22Rv1 (cell line): ENCODE results near the gene UTP4.
"Not testable (repeated sequence)": the region's sequence is repeated elsewhere in the genome, so short reads cannot be mapped to it uniquely, and the experiment has no call there.

Experiments
- H3K27ac ChIP-seq: fragments of 450-650 bp; 2 replicates; pipeline ENCODE4 v1.5.1; 2017
- ZFX ChIP-seq: fragments of 450-650 bp; IDR thresholded peaks from 2 replicates; pipeline ENCODE4 v1.6.1; 2017; ENCODE audit warnings: antibody characterized with exemption, borderline replicate concordance
- TF ChIP-seq, protein P1 (sequence below): fragments of 450-650 bp; IDR thresholded peaks from 2 replicates; pipeline ENCODE4 v1.5.1; 2017; ENCODE audit warnings: mild to moderate bottlenecking

The UTP4 gene

DNA sequence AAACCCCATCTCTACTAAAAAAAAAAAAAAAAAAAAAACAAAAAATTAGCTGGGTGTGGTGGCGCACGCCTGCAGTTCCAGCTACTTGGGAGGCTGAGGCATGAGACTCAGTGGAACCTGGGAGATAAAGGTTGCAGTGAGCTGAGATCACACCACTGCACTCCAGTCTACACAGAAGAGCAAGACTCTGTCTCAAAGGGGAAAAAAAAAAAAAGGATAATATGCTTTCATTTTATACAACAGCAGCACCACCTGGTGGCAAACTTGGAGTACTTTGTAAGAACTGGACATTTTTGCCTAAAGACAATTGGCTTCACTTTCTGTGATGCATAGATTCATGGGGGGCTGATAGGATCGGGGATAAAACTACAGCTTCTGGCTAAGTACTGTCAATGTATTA is 8.5 kb upstream of the UTP4 start:
- no peak overlapping the region for H3K27ac ChIP-seq

DNA sequence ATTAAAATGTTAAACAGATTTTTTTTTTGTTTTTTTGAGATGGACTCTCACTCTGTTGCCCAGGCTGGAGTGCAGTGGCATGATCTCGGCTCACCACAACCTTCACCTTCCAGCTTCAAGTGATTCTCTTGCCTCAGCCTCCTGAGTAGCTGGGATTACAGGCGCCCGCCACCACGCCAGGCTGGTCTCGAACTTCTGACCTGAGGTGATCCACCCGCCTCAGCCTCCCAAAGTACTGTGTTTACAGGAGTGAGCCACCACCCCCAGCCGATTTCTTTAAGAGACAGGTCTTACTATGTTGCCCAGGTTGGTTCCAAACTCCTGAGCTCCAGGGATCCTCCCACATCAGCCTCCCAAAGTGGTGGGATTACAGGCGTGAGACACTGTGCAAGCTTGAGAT is 8.0 kb upstream of the UTP4 start:
- not testable (repeated sequence) for H3K27ac ChIP-seq

More for the DNA sequence above, 8.5 kb upstream of the UTP4 start:
- TF ChIP-seq, protein P1, sequence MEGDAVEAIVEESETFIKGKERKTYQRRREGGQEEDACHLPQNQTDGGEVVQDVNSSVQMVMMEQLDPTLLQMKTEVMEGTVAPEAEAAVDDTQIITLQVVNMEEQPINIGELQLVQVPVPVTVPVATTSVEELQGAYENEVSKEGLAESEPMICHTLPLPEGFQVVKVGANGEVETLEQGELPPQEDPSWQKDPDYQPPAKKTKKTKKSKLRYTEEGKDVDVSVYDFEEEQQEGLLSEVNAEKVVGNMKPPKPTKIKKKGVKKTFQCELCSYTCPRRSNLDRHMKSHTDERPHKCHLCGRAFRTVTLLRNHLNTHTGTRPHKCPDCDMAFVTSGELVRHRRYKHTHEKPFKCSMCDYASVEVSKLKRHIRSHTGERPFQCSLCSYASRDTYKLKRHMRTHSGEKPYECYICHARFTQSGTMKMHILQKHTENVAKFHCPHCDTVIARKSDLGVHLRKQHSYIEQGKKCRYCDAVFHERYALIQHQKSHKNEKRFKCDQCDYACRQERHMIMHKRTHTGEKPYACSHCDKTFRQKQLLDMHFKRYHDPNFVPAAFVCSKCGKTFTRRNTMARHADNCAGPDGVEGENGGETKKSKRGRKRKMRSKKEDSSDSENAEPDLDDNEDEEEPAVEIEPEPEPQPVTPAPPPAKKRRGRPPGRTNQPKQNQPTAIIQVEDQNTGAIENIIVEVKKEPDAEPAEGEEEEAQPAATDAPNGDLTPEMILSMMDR, result peak; percentile 74
- no peak for TF ChIP-seq ZFX

DNA sequence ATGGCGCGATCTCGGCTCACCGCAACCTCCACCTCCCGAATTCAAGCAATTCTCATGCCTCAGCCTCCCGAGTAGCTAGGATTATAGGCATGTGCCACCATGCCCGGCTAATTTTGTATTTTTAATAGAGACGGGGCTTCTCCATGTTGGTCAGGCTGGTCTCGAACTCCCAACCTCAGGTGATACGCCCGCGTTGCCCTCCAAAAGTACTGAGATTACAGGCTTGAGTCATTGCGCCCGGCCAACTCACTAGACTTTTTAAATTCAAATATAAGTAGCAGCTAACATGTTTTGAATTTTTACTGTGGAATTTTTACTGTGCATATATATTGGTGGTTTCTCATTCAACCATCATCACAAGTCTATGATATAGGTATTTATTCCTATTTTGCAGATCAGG is 7.5 kb upstream of the UTP4 start:
- not testable (repeated sequence) for H3K27ac ChIP-seq

DNA sequence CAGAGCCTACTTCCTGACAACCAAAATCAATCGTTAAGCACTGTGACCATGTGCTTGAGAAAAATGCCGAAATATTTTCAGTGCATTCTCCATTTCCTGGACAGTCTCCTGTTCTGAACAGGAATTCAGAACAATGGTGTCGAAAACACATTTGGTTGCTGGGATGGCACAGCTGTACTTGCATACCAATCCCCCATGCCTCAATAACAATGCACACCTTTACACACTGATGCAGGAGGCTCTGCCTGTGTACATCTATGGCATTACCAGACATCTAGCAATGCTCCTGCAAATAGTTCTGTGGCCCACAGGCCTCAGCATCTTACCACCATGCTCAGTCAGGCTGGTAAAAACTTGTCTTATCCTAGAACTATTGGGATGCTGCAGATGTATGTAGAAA is 6.2 kb upstream of the UTP4 start:
- TF ChIP-seq ZFX, result no peak
- TF ChIP-seq, protein P1, result no peak
- H3K27ac ChIP-seq, result no peak overlapping the region

DNA sequence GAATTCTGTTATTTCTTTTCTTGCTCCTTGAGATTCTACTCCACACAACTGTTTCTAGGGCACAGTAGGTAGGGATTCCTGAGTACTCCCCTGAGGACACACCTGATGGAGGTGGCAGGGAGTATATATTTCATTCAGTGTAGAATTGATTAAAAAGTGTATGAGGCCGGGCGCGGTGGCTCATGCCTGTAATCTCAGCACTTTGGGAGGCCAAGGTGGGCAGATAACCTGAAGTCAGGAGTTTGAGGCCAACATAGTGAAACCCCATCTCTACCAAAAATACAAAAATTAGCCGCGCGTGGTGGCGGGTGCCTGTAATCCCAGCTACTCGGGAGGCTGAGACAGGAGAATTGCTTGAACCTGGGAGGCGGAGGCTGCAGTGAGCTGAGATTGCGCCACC is 5.6 kb upstream of the UTP4 start:
- not testable (repeated sequence) for H3K27ac ChIP-seq

DNA sequence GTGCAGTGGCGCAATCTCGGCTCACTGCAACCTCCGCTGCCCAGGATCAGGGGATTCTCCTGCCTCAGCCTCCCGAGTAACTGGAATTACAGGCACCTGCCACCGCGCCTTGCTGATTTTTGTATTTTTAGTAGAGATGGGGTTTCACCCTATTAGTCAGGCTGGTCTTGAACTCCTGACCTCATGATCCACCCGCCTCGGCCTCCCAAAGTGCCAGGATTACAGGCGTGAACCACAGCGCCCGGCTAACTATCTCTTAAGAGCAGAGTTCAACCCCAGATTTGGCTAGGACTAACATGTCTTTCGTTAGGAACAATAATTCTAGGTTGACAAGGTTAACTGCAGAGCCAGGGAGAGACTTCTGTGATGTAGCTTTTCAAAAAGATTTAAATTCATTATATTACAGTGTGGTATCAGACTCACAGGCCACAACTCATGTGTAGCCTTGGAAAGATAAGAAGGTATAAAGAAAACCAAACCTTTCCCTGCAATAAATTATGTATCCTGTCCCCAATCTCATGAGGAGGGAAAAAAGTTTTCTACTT is 4.4 kb upstream of the UTP4 start:
- no peak overlapping the region for H3K27ac ChIP-seq
- no peak for TF ChIP-seq ZFX
- TF ChIP-seq, protein P1, result no peak

DNA sequence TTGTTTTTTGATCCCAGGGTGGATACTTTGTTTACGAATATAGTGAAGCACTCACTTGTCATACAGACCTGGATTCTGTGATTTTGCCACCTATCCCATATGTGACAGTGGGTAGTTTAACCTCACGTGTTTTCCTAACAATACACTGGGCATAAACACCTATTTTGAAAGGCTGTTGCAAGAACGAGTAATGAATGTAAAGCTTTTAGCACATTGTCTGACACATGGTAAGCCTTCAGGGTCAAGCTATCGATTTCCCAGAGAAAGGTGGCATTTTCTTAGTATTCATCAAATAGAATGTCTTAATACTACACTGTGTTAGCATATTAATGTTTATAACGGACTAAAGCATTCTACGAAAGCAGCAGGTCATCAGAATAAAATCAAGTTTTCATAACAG is 2.0 kb upstream of the UTP4 start:
- peak overlapping the region; percentile 84 for H3K27ac ChIP-seq
- TF ChIP-seq, protein P1, result no peak
- TF ChIP-seq ZFX, result no peak

DNA sequence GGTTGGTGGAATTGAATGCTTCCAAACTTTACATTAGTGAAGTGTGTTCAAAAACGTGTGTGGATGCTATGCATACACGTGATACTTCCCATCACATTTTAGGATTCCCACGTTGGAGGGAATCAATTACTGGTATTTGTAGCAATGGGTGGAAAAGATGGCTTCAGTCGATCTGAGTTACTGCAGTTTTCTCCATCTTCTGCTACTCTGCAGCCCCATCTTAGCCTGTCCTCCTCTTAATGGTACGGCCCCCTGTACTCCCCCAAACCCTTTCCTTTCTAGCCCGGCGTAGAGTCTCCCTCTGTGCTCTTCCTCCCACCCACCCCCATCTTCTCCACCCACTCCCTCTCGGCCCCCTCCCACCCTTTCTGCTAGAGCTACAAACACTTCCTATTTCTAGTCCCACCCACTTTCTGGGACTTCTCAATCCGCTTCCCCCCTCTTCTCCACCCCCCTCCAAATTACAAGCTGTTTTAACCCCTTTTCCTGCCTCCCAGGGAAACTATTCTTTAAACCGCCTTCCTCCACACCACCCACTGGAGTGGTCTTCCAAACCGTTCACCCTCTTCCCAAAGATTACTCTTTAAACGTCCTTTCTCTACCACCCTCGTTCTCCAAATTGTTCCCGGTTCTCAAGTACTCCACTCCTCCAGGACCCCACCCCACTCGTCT is 1.1 kb upstream of the UTP4 start:
- H3K27ac ChIP-seq, result peak overlapping the region; percentile 84
- TF ChIP-seq ZFX, result no peak
- TF ChIP-seq, protein P1, result no peak

DNA sequence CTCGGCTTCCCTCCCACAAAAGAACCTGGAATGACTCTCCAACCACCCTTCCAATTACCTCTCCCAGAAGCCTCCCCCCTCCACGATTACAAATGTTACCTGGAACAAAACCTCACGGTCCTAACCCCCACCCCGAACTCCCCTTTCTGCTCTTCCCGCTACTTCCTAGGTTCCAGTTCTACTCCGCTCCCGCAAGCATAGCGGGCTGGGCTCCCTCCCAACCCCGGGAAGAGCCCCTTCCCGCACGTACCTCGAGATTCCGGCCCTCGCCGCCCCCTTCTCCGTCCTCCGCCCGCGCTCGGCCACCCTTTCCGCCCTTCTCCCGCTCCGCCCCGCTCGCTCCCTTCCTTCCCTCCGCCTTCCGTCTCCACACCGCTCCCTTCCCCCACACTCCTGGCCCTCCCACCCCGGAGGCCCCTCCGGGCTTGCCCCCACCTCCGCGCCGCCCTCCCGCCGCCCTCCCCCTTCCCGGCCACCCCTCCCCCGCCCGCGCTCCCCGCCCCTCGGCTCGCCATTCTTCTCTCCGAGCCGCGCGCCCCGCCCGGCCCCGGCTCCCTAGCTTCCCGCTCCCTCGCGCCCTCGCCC is 518 bp upstream of the UTP4 start:
- TF ChIP-seq ZFX, result no peak
- TF ChIP-seq, protein P1, result no peak
- peak overlapping the region; percentile 84 for H3K27ac ChIP-seq
